ENCODE measurements around the gene NCOA3. TPM values are rescaled to one million over a fixed set of nuclear protein-coding genes. Genes with fewer than 3 reads are reported as not detected.
"Not testable (repeated sequence)": the region's sequence is repeated elsewhere in the genome, so short reads cannot be mapped to it uniquely, and the experiment has no call there.

The NCOA3 gene
- 21.4 and 26.8 TPM in 2 replicates for total RNA-seq

DNA sequence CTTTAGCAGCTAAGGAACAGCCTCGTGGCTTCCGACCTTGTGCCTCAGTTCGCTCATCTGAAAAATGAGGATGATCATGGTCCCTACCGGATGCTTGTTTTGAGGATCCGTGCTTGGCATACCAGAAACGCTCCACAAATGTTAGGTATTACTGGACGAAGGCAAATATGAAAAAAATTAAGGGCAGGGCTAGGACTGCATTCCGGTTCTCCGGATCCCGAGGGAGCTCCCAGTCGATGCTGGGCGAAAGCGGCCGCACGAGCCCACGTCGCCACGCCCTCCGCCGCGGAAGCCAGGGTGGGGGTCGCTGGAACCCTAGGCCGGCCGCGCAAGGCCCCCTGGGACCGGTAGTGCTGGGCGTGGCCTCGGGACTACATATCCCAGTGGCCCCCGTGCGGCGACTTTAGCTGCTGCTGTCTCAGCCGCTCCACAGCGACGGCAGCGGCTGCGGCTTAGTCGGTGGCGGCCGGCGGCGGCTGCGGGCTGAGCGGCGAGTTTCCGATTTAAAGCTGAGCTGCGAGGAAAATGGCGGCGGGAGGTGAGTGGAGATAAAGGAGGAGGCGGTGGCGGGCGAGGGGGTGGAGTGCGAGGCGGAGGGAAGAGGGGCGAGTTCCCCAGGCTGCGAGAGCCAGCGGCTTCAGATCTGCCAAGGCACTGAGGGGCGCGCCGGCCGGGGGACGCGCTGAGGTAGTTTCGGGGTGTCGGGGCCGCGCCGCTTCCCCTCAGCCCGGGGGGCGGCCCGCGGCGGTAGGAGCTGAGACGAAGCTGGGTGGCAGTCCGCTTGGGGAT, at the start of gene NCOA3:
TSS of gene NCOA3 (plus strand) at position 406 of the 789 bp plus-strand sequence. CDS start 120,361 bp downstream, outside the sequence.
- DNase-seq (ENCODE audit: low read depth in 2 of 2): peak; percentile 94

DNA sequence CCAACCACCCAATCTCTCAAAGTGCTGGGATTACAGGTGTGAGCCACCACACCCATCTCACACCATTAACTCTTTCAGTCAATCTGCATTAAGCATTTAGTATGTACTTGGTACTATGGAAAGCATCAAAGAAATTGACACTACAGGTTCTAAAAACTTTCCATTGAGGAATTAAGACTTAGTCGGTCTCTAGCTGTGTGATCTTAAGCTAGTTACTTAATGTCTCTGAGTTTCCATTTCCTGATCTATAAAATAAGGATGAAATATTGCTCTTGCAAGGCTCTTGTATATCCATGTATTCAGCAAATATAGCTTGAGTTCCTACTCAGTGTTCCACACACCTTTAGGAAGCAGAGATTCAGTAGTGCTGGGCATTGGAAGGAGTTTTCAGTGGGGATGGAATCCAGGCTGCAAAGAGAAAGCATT, 48.9 kb upstream of the NCOA3 start:
- no peak for DNase-seq (ENCODE audit: low read depth in 2 of 2)

DNA sequence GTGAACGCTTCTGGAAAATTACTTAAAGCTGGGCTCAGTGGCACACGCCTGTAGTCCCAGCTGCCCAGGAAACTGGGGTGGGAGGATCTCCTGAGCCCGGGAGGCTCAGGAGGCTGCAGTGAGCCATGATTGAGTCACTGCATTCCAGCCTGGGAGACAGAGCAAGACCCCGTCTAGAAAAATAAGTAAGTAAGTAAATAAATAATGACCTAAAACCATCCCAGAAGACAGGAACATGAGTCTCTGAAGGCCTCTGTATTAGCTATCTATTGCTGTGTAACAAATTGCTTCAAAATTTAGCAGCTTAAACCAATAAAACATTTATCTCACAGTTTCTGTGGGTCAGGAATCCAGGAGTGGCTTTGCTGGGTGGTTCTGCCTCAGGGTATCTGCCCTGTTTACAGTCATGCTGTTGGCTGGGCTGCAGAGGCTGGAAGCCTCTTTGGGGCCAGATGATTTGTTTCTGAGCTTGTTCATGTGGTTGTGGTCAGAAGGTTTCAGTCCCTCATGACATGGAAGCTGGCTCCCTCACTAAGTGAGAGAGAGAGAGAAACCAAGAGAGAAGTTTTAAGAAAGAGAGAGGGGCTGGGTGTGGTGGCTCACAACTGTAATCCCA, 48.4 kb upstream of the NCOA3 start:
- peak in 1 of 2 donors; percentile 87 for DNase-seq (ENCODE audit: low read depth in 2 of 2)

DNA sequence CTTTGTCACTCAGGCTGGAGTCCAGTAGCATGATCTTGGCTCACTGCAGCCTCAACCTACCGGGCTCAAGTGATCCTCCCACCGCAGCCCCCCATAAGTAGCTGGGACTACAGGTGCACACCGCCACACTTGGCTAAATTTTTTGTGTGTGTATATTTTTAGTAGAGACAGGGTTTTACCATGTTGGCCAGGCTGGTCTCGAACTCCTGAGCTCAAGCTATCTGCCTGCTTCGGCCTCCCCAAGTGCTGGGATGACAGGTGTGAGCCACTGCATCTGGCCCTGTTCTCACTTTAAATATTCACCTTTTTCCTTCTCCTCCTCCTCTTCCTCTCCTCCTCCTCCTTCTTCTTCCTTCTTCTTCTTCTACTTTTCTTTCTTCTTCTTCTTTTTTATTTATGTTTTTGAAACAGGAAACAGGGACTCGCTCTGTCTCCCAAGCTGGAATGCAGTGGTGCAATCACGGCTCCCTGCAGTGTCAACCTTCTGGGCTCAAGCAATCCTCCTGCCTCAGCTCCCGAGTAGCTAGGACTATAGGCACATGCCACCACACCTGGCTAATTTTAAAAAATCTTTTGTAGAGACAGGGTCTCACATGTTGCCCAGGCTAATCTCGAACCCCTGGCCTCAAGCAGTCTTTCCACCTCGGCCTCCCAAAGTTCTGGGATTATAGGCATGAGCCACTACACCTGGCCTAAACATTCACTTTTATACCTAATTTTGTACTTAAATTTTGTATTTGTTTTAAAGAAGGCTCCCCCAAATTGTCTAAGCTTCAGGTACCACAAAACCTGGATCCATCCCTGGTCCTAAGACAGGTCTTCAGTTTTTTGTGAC, 47.2 kb upstream of the NCOA3 start:
- DNase-seq (ENCODE audit: low read depth in 2 of 2): no peak

DNA sequence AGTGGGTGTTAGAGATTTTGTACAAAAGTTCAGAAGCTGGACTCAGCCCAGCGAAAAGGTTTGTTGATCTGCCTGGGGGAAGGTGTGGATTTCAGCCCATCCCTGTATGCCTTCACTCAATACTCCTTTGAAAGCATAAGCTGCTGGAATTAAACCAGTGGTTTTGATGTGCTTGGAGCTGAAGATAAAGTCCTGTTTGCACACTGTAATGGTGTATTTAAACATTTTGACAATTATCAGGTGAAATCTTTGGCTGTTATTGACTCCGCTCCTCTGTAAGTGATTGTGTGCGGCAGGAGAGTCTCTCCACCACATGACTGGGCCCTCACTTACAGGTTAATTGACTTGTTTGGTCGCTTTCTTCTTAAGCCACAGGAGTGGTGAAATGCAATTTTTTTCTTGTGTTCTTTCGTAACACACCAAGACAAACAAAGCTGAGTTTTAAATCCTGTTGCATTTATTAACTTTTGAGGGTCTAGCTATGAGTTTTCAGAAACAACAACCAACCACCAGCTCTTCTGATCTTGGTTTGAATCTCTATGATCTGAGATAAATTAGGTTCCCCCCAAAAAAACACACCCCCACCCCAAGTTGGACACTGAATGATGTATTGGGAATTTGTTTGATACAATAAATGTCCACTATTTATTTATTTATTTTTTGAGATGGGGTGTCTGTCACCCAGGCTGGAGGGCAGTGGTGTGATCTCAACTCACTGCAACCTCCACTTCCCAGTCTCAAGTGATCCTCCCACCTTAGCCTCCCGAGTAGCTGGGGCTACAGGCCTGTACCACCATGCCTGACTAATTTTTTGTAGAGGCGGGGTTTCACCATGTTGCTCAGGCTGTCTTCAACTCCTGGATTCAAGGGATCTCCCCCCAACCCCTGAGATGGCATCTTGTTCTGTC, 46.3 kb upstream of the NCOA3 start:
- DNase-seq (ENCODE audit: low read depth in 2 of 2): no peak

DNA sequence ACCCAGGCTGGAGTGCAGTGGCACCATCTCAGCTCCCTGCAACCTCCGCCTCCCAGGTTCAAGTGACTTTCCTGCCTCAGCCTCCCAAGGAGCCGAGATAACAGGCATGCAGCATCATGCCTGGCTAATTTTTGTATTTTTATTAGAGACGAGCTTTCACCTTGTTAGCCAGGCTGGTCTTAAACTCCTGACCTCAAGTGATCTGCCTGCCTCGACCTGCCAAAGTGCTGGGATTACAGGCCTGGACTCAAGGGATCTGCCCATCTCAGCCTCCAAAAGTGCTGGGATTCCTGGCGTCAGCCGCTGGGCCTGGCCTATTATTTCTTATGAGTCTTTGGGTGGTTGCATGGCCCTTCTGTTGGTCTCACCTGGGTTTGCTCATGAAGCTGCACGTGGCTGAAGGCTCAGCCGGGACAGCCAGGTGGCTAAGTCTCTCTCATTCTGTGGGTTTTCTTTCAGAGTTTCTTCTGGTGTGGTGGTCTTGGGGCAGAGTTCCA, 45.6 kb upstream of the NCOA3 start:
- no peak for DNase-seq (ENCODE audit: low read depth in 2 of 2)

DNA sequence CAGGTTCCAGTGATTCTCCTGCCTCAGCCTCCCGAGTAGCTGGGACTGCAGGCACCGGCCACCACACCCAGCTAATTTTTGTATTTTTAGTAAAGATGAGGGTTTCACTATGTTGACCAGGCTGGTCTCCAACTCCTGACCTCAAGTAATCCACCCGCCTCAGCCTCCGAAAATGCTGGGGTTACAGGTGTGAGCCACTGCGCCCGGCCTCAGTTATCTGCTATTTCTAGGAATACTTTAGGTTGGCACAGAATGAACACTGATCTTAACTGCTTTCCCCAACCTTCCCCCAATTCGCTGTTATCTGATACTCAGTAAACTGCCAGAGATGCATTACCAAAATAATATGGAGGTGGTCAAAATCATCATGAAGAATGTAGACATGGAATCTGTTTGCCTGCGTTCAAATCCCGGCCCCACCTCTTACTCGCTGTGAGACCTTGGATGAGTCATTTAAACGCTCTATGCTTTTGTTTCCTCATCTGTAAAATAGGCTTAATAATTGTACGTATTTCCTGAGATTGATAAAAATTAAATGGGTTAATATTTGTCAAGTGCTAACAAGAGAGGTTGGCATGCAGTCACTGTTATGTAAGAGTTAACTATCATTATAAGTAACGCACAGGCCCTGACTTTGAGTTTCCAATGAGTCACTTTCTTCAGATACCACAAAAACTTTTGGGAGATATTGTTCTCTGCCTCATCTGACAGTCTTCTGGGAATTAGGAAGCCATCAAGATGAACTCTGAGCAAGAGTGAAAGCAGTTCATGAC, 44.5 kb upstream of the NCOA3 start:
- DNase-seq (ENCODE audit: low read depth in 2 of 2): peak in 1 of 2 donors; percentile 34

DNA sequence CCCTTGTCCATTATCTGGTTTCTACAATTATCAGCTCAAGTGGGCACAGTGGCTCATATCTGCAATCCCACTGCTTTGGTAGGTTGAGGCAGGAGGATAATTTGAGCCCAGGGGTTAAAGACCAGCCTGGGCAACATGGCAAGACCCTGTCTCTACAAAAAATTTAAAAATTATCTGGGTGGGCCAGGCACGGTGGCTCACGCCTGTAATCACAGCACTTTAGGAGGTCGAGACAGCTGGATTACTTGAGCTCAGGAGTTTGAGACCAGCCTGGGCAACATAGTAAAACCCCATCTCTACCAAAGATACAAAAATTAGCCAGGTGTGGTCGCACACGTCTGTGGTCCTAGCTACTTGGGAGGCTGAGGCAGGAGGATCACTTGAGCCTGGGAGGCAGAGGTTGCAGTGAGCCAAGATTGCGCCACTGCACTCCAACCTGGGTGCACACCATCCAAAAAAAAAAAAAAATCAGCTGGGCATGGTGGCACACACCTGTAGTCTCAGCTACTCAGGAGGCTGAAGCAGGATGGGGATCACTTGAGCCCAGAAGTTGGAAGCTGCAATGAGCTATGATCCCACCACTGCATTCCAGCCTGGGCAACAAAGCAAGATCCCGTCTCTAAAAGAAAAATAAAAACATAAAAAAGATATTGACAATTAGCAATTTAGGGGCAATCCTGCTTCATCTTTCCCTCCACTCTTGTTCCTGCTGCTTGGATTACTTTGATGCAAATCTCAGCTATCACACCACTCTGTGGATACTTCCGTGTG, 43.2 kb upstream of the NCOA3 start:
- not testable (repeated sequence) for DNase-seq (ENCODE audit: low read depth in 2 of 2)

DNA sequence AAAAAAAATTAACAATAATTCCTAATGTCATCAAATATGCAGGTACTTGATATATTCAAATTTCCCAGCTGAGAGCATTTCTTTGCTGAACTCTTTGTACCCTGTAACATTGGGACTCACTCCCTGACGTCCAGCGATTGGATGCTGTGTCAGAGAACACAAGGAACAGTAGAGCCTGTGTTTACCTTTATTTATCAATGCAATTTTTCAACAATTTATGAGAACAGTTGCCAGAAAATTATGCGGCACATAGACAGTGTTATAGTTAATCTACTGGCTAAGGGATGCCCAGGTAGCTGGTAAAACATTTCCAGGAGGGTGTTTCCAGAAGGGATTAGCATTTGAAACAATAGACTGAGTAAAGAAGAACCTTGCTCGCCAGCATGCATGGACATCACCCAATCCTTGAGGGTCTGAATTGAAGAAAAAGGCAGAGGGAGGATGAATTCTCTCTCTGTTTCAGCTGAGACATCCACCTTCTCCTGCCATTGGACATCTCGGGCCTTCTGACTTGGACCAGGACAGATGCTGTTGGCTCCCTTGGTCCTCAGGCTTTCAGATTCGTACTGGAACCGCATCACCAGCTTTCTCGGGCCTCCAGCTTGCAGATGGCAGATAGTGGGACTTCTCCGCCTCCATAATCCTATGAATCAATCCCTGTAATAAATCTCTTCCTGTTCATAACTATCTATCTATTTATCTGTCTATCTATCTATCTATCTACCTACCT, 42.2 kb upstream of the NCOA3 start:
- DNase-seq (ENCODE audit: low read depth in 2 of 2): no peak

DNA sequence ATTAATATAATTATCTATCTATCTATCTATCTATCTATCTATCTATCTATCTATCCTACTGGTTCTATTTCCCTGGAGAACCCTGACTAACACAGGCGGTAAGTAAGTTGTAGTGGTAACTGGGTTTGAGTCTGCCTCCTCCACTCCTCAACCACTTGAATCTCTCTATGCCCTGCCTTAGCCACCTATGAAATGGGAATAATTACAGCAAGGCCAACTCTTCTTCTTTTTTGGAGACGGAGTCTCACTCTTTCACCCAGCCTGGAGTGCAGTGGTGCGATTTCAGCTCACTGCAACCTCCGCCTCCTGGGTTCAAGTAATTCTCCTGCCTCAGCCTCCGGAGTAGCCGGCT, 41.0 kb upstream of the NCOA3 start:
- DNase-seq (ENCODE audit: low read depth in 2 of 2): not testable (repeated sequence)

DNA sequence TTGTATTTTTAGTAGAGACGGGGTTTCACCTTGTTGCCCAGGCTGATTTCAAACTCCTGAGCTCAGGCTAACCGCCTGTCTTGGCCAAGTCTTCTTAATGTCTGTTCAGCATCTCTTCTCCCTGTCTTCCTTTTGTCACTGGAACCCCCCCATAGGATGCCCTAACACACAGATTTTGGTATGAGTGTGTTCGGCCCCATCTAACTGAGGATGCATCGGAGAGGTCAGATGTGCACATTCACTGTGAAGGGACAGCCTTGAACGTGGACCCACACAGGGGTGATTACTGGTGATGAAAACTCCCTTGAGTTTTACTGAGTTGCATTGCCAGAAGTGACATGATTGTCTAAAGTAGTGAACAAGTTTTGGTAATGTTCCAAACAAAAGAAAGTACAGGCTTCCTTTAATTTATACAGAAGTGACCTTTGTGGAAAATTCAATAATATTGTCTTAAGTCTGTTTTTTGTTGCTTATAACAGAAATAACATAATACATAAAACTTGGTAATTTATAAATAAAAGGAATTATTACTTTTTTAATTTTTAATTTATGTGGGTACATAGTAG, 40.5 kb upstream of the NCOA3 start:
- no peak for DNase-seq (ENCODE audit: low read depth in 2 of 2)

DNA sequence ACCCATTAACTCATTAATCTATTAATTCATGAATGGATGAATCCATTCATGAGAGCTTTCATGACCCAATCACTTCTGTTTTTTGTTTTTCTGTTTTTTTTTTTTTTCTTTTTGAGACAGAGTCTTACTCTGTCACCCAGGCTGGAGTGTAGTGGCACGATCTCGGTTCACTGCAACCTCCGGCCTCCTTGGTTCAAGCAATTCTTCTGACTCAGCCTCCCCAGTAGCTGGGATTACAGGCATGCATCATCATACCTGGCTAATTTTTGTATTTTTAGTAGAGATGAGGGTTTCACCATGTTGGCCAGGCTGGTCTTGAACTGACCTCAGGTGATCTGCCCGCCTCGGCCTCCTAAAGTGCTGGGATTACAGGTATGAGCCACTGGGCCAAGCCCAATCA, 39.8 kb upstream of the NCOA3 start:
- not testable (repeated sequence) for DNase-seq (ENCODE audit: low read depth in 2 of 2)

DNA sequence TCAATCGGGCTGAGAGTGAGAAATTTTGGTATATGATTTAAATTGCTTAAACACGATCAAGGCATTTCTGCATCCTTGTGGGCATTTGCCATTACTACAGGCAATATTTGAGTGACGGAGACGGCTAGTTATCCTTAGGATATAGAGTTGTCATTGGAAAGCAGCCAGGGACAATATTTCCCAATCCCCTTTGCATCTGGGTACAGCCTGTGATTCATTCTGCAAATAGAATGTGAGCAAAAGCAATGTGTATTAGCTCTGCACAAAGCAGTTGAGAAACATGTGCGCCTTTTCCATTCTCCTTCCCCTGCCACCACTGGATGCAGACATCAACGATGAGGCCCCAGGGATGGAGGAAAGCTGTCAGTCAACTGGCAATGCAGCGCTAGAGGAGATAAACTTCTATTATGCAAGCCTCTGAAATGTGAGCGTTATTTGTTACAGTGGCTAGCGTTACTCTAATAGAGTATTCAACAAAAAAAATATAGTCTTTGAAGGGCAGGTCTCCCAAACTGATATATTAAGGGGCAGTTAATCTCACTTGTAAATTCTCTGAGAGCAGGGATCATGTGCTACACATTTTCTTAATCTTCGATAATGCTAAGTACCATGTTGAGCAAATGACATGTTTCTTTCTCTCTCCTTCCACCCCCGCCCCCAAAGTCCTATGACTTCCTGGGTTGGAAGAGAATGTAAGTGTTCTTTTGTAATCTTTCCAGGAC, 37.1 kb upstream of the NCOA3 start:
- peak; percentile 91 to 92 for DNase-seq (ENCODE audit: low read depth in 2 of 2)

DNA sequence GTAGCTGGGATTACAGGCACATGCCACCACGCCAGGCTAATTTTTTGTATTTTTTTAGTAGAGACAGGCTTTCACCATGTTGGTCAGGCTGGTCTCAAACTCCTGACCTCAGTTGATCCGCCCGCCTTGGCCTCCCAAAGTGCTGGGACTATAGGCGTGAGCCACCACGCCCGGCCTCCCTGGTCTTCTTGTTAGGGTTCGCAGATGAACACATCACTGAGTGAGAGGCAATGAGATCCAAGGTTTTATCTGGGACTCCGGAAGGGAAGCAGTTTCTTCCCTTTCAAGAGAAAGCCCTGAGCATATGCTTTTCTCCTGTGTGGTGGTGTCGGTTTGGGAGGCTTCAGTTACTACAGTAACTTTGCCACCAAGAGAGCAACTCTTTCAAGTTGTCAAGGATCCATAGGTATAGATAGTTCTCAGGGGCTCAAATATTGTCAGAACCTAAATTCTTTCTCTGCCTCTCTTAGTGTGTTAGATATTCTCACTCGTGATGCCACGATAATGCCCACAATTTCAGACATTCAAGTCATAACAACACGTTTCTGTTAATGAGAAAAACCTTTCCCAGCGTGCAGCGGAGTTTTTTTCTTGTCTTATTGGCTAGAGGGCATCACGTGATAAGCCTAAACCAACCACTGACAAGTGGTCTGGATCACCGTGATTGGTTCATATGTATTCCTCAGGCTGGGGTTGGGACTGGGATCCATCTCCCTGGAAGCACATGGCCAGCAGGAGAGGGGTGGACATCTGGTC, 36.2 kb upstream of the NCOA3 start:
- DNase-seq (ENCODE audit: low read depth in 2 of 2): no peak

DNA sequence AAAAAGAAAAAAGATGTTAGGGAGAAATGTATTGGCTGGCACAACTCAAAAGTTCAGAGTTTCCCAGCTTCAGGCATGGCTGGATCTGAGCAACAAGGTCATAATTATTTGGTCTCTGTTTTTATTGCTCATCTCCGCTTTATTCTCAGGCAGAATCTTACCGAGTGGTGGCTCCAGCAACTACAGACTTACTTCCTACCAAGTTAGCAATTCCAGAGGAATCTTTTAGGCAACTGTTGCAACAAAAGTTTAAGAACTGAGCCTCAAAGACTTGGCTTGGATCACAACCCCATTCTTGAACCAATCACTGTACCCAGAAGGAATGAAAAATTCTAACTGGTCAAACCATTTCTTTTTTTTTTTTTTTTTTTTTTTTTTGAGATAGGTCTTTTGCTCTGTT, 35.5 kb upstream of the NCOA3 start:
- no peak for DNase-seq (ENCODE audit: low read depth in 2 of 2)

DNA sequence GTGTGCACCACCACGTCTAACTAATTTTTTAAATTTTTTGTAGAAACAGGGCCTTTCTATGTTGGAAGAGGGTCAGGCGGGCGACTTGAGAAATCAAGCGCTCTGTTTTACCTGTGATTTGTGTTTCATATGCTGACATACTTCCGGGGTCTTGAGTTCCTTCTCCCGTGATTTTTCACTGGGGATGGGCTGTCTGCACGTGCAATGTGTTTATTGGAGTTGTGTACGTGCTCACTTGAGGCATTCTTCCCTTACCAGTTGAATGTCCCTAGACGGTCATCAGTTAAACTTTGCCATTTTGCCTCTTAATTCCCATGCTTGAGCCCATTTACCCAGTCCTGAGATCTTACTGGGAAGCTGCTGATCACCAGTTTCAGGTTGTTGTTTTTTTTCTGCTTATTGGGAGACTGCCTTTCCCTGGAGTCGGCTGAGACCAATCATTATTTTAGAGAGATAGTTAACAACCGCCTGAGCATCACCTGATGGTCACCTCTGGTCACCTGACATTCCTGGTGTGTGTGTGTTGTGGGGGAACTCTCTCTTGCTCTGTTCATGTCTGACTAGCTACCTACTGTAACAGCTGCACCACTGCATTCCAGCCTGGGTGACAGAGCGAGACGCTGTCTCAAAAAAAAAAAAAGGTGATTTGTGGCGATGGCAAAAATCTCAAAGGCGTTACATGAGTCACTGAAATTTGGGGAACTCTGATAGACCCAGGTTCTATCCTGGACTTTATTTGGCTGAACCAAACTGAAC, 34.8 kb upstream of the NCOA3 start:
- no peak for DNase-seq (ENCODE audit: low read depth in 2 of 2)
